VCaP (cell line): ENCODE measurements around the gene GCM1.
A peak's percentile ranks its signal among the peaks of the same experiment; 100 is the strongest.

Experiments
- H3K27ac ChIP-seq: fragments of 450-650 bp; 2 replicates; pipeline ENCODE4 v1.5.1; 2017
- CTCF ChIP-seq: fragments of 450-650 bp; conservative IDR thresholded peaks from 2 replicates; pipeline ENCODE4 v1.5.1; 2017; ENCODE audit warnings: mild to moderate bottlenecking, moderate library complexity

GCM1 gene

GRCh38 chr6:53115113-53115512 is 33.5 kb downstream of the GCM1 start:
- TF ChIP-seq CTCF = no peak
- H3K27ac ChIP-seq = no peak overlapping the region

GRCh38 chr6:53113742-53114141 is 34.9 kb downstream of the GCM1 start:
- no peak for TF ChIP-seq CTCF
- peak overlapping the region; percentile 74 for H3K27ac ChIP-seq

- TF ChIP-seq CTCF = no peak
- peak overlapping the region; percentile 74 for H3K27ac ChIP-seq
Observed at GRCh38 chr6:53112871-53113270, 35.8 kb downstream of the GCM1 start.

GRCh38 chr6:53112404-53112803 is 36.2 kb downstream of the GCM1 start:
- no peak for TF ChIP-seq CTCF
- H3K27ac ChIP-seq = peak overlapping the region; percentile 74

- TF ChIP-seq CTCF = no peak
- H3K27ac ChIP-seq = peak overlapping the region; percentile 74
Observed at GRCh38 chr6:53111865-53112264, 36.8 kb downstream of the GCM1 start.

- H3K27ac ChIP-seq = no peak overlapping the region
- TF ChIP-seq CTCF = no peak
Observed at GRCh38 chr6:53109612-53110011, 39.0 kb downstream of the GCM1 start.

GRCh38 chr6:53107091-53107490 is 41.5 kb downstream of the GCM1 start:
- TF ChIP-seq CTCF = no peak
- no peak overlapping the region for H3K27ac ChIP-seq

- no peak overlapping the region for H3K27ac ChIP-seq
- no peak for TF ChIP-seq CTCF
Observed at GRCh38 chr6:53104916-53105315, 43.7 kb downstream of the GCM1 start.
